C4-2B (cell line): ENCODE data around the gene ACER2.

Experiments used
- ZFX ChIP-seq: fragments of 450-650 bp; IDR thresholded peaks from 2 replicates; pipeline ENCODE4 v1.6.1; 2017
- TF ChIP-seq, protein P1 (sequence below): fragments of 450-650 bp; conservative IDR thresholded peaks from 2 replicates; pipeline ENCODE4 v1.5.1; 2017; ENCODE audit warnings: mild to moderate bottlenecking

DNA sequence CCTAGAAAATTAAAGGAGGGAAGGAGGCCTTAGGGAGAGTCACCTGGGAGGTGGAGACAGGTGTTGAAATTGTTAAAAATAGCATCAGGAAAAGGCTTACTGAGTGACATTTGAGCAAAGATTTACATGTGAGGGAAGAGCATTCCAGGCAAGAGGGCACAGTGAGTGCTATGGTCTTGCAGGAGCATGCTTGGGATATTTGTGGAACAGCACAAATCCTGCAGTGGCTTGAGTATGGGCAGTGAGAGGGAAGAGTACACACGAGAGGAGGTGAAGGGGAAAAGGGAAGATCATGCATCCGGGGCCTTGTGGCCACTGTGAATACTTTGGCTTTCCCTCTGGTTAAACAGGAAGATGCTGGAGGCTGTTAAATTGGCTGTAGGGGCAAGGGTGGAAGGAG is 36.6 kb downstream of the ACER2 start:
- TF ChIP-seq, protein P1, sequence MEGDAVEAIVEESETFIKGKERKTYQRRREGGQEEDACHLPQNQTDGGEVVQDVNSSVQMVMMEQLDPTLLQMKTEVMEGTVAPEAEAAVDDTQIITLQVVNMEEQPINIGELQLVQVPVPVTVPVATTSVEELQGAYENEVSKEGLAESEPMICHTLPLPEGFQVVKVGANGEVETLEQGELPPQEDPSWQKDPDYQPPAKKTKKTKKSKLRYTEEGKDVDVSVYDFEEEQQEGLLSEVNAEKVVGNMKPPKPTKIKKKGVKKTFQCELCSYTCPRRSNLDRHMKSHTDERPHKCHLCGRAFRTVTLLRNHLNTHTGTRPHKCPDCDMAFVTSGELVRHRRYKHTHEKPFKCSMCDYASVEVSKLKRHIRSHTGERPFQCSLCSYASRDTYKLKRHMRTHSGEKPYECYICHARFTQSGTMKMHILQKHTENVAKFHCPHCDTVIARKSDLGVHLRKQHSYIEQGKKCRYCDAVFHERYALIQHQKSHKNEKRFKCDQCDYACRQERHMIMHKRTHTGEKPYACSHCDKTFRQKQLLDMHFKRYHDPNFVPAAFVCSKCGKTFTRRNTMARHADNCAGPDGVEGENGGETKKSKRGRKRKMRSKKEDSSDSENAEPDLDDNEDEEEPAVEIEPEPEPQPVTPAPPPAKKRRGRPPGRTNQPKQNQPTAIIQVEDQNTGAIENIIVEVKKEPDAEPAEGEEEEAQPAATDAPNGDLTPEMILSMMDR, result no peak
- TF ChIP-seq ZFX, result no peak
